ENCODE measurements around the gene GGCX. TPM values are rescaled to one million over a fixed set of nuclear protein-coding genes. Genes with fewer than 3 reads are reported as not detected.

Gene GGCX
- total and polyA plus RNA-seq, 5 experiments from 2014 or later = 10.4 to 35.8 (median 14.6) TPM

DNA sequence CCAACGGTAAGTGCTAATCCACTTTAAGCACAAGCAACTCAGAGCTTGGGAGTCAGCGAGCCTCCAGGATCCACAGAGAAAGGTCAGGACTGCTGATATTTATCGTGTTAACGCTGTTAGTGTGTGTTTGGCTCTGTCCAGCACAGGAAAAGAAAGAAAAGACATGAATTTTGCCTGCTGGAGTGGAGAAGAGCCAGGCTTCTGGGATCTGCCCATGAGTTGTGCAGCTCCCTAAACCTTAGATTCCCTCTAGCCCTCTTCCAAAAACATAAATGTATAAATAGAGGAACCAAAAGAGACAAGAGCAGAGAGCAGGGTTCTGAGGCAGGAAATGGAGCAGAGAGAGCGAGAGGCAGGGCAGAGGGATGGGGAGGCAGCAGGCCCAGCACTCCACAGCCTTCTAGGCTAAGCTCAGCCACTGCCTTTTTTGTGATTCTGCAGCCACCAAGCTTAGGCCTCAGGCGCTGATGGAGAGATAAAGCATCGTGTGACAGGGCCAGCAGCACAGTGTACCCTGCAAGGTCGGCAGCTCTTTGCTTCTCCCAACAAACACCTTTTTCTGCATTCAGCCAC lies 36.9 kb downstream of the GGCX start:
- Mint-ChIP-seq H3K9me3 (no peaks in the 10 kb centered on the region), H3K27me3 (peaks cover 0 to 9% (median 5%) of the 10 kb centered on the region in 5 donors), H3K4me3 (no peak overlapping the region), H3K4me1 (peaks cover 0 to 6% (median 5%) of the 10 kb centered on the region in 4 donors), H3K36me3 (no peaks in the 10 kb centered on the region), H3K27ac (no peak overlapping the region)
- POLR2A ChIA-PET = interaction anchor here (0.6 to 0.7 kb wide), 2 partner anchors 13 to 124 kb away, joined by 3 read pairs; no protein-coding TSS in a partner anchor
- DNase-seq (no peak), ATAC-seq (no peak)

DNA sequence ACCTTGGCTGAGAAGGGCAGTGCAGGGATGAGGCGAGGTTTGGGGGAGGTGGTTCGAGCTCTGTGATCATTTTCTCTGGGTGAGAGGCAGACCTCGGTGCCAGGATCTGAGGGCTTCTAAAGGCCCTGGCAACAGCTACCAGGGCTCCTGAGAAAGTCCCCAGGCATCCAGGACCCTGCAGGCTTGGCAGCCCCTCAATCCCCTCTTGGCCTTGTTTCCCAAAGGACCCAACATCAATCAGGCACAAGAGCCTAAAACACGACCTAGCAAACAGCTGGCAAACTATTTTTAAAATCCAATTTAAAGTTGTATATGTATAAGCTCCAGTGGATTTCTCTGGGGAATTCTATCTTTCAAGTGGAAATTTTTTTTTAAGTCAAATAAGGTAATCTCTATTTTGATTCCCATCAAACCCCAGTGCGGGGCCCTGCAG lies 37.4 kb downstream of the GGCX start:
- Mint-ChIP-seq H3K4me1 (peaks cover 0 to 6% (median 5%) of the 10 kb centered on the region in 4 donors), H3K4me3 (no peak overlapping the region), H3K9me3 (no peaks in the 10 kb centered on the region), H3K27ac (peak overlapping the region in 1 of 10 donors; percentile 52), H3K27me3 (peaks cover 0 to 8% (median 5%) of the 10 kb centered on the region in 5 donors), H3K36me3 (no peaks in the 10 kb centered on the region)
- POLR2A ChIA-PET = interaction anchor here (0.6 kb wide), 1 partner anchor 124 kb away, joined by 3 read pairs; no protein-coding TSS in a partner anchor
- DNase-seq (no peak), ATAC-seq (no peak)

DNA sequence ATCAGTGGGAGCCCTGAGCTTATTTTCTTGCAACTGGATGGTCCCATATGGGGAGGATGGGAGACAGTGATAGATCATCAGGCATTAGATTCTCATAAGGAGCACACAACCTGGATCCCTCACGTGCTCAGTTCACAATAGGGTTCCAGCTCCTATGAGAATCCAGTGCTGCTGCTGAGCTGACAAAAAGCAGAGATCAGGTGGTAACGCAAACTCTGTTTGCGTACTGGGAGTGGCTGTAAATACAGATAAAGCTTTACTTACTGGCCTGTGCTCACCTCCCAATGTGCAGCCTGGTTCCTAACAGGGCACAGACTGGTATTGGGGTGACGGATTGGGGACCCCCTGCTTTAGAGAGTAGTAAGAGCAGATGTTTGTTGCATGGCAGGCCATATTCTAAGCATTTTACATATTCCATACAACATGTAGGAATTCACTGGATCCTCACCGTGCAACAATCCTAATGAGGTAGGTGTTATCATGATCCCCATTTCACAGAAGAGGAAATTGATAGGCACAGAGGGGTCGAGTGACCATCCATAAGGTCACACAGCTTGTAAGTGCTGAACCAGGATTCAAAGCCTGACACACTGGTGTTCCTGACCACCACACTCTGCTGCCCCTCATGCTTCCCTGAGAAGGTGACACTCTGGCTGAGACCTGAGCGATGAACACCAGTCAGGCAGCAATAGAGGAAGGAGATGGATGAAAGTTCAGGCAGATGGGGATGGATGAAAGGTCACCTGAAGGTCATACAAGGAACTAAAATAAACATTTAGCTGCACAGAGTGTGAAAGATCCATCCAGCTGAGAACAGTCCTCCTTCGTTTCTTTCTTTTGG lies 38.0 kb downstream of the GGCX start:
- Mint-ChIP-seq H3K9me3 (no peaks in the 10 kb centered on the region), H3K4me3 (no peak overlapping the region), H3K36me3 (no peaks in the 10 kb centered on the region), H3K27me3 (peaks cover 0 to 8% (median 5%) of the 10 kb centered on the region in 5 donors), H3K4me1 (peaks cover 0 to 6% (median 5%) of the 10 kb centered on the region in 4 donors), H3K27ac (peak overlapping the region in 2 of 10 donors; percentile 17 to 52)
- DNase-seq = no peak
- POLR2A ChIA-PET = interaction anchor here (0.6 kb wide), 1 partner anchor 125 kb away, joined by 3 read pairs; no protein-coding TSS in a partner anchor
- no peak for ATAC-seq

DNA sequence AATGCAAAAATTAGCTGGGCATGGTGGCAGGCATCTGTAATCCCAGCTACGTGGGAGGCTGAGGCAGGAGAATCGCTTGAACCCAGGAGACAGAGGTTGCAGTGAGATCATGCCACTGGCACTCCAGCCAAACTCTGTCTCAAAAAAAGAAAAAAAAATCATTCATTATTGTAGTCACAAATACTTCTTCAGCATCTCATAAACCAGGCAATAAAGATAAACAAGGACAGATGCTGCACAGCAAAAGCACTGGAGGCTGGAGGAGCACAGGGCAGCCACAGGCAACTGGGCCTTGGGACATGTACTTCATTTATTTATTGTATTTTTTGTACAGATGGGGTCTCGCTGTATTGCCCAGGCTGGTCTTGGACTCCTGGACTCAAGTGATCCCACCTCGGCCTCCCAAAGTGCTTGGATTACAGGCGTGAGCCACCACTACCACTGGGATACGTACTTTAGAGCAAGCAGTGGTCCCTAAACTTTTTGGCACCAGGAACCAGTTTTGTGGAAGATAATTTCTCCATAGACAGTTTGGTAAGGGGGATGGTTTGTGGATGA lies 39.1 kb downstream of the GGCX start:
- H3K9me3 Mint-ChIP-seq = no peaks in the 10 kb centered on the region
- no peak overlapping the region for H3K4me3 Mint-ChIP-seq
- peaks cover 0 to 6% (median 4%) of the 10 kb centered on the region in 5 donors for H3K27me3 Mint-ChIP-seq
- H3K27ac Mint-ChIP-seq = no peak overlapping the region
- ATAC-seq (no peak), DNase-seq (no peak)
- H3K4me1 Mint-ChIP-seq = peaks cover 0 to 6% (median 5%) of the 10 kb centered on the region in 4 donors
- POLR2A ChIA-PET = no interaction called here
- no peaks in the 10 kb centered on the region for H3K36me3 Mint-ChIP-seq

DNA sequence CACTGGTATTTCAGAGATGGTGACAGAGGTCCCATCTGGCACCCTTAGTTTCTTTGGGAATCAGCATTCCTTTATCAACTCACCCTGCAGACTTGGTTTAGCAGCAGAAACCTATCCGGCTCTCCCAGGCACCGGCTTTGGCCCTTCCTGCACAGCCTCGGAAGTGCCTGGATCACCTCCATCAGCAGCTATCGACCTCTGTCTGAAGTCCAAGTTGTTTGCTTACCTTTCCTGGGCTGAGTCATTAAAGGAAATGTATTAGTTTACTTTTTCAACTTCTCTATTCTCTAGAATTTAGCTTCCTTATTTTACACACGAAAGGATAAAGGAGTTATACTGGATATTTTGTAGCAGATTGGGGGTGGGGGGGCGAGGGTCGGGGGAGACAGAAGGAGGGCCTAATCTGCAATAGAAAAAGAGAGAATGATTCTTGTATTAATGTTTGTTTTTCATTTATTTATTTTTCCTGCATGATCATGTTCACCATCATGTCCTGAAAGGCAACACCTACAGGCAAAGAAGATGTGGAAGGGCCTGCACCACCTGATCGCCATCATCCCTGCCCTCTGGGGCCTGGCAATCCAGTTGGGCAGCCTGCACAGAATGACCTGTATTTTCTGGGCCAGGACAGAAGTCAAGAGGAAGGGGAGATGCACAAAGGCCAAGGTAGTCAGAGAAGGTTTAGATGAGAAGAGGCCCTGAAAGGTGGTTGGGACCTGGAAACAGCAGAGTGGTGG lies 44.5 kb downstream of the GGCX start:
- Mint-ChIP-seq H3K27ac (peak overlapping the region in 2 of 10 donors; percentile 22 to 90), H3K4me1 (peaks cover 0 to 2% (median 0%) of the 10 kb centered on the region in 4 donors), H3K9me3 (no peaks in the 10 kb centered on the region), H3K36me3 (no peaks in the 10 kb centered on the region), H3K27me3 (no peaks in the 10 kb centered on the region), H3K4me3 (no peak overlapping the region)
- POLR2A ChIA-PET = no interaction called here
- DNase-seq (no peak), ATAC-seq (no peak)

DNA sequence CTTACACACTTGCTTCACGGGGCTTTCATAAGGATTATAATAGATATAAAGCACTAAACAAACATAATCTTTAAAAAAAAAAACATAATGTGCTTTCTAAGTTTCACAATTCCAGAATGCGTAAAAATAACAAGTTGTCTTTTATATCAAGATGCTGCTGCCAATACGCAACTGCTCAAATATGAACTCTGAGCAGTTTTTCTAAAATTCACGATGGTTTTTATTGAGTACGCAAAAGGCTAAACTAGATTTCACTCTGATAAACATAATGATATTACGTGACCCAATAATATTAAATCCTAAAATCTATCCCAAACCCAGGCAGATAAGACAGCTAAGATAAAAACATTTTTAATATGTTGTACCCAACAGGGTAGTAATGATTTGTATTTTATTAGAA lies 47.0 kb downstream of the GGCX start:
- Mint-ChIP-seq H3K27me3 (no peaks in the 10 kb centered on the region), H3K27ac (no peak overlapping the region), H3K4me1 (peaks cover 0 to 2% (median 0%) of the 10 kb centered on the region in 4 donors), H3K9me3 (no peaks in the 10 kb centered on the region), H3K36me3 (no peaks in the 10 kb centered on the region), H3K4me3 (no peak overlapping the region)
- POLR2A ChIA-PET = no interaction called here
- ATAC-seq (no peak), DNase-seq (no peak)

DNA sequence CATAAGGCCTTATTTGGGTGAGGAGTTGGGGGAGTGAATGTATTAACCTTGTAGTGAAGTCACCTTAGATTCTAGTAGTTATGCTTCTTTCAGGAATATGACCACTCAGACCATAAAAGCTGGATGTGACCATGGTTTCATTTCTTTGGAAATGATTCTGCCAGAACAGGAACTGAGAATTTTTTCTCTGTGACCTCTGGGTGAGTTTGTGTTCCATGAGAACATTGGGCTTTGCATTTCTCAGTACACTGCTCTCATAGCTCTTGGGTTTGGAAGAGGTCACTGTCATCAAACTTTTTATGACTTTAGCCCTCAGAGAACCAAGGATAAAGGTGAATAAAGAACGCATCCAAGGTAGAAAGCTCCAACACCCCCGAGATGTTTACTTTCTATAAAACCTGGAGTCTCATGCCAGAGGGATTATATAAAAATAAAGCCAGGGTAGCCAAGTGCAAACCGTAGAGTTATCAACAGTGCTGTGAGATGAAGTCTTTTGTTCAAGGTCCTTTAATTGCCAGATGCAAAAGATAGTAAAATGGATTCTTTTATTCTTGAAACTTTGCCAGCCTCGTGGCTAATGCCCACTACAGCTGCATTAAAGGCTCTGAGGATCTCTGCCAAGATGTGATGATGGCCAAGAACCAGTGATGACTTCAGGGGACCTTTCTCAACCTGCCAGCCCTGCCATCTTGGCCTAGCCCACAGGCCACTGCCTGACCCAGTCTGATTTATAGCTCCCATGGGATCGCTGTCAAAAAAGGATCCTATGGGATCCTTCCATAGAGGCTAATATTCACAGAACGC lies 50.1 kb downstream of the GGCX start:
- DNase-seq = no peak
- Mint-ChIP-seq H3K4me3 (no peak overlapping the region), H3K27me3 (no peaks in the 10 kb centered on the region), H3K9me3 (no peaks in the 10 kb centered on the region), H3K27ac (no peak overlapping the region), H3K36me3 (no peaks in the 10 kb centered on the region), H3K4me1 (no peaks in the 10 kb centered on the region)
- ATAC-seq = no peak
- POLR2A ChIA-PET = interaction anchor here (1.1 to 1.3 kb wide), 2 partner anchors 14 to 28 kb away, joined by 3 to 5 read pairs; partner anchors contain the start of gene MAT2A

DNA sequence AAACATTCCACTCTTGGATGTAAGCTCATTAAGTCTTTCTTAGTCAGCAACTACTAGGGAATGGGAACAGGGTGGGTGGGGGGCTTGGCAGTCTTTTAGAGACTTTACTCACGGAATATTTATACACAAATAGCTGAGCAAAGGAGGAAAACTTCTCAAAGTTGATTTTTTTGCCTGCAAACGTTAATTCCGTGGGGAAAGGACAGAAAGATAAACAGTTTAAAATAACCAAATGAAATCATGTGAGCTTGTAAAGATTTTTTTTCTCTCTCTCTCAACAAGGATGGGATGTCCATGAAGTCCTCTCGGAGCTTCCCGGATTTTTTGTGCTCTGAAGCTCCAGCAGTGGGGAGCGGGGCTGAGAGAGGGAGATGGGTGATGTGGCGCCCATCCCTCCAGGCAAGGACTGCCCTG lies 54.5 kb downstream of the GGCX start:
- Mint-ChIP-seq H3K4me1 (peaks cover 0 to 5% (median 0%) of the 10 kb centered on the region in 4 donors), H3K27ac (no peak overlapping the region), H3K9me3 (no peaks in the 10 kb centered on the region), H3K27me3 (no peaks in the 10 kb centered on the region), H3K4me3 (no peak overlapping the region), H3K36me3 (no peaks in the 10 kb centered on the region)
- no peak for DNase-seq
- no peak for ATAC-seq
- POLR2A ChIA-PET = no interaction called here

DNA sequence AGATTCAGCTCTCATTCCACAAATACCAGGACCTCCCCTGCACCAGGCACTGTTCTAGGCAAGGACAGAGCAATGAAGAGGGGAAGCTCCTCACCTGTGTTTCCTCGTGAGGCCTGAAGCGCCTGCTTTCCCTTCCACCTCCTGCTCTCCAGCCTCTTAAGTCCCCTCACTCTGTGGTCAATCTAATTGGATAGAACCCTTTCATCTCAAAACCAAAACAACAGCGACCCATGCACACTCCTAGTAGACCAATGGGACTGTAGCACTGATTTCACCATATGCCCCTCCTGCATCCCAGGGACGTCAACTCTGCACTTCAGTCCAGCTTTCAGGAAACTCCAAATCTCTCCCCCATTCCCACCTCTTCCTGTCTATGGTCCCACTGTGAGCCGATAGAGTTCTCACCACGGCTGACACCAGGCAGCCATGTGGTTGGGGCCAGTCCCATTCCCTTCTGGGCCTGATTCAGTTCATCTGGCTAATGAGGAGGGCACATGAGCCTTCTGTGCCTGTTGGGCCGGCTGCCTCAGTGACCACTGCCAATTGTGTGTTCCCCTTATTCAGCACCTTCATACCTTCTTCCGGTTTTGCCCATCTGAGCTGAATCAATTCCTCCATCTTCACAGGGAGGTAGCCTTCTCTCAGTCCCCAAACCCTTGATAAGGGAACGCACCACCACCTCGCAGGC lies 55.6 kb downstream of the GGCX start:
- Mint-ChIP-seq H3K4me3 (no peak overlapping the region), H3K36me3 (no peaks in the 10 kb centered on the region), H3K27me3 (no peaks in the 10 kb centered on the region), H3K4me1 (peaks cover 0 to 5% (median 1%) of the 10 kb centered on the region in 4 donors), H3K9me3 (no peaks in the 10 kb centered on the region), H3K27ac (no peak overlapping the region)
- ATAC-seq (no peak), DNase-seq (no peak)
- POLR2A ChIA-PET = no interaction called here

DNA sequence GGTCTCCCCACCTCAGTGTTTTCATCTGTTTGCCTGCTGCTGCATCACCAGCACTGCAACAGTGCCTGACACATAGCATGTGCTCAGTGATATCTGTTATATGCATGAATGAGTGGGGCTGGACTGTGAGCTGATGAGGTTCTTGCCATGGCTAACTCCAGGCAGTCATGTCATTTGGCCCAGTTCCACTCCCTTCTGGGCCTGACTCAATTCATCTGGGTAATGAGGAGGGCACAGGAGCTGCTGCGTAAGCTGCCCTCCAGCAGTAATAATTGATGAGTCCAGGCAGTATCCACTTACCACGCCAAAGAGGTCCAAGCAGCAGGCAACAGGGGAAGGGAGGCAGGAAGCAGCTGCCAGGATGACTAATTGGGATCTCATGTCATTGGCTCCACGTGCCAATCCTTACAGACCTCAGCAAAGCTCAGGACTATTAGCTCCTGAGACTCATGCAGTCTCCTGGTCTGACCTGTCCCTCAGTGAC lies 56.5 kb downstream of the GGCX start:
- Mint-ChIP-seq H3K4me1 (peaks cover 0 to 7% (median 2%) of the 10 kb centered on the region in 4 donors), H3K27ac (no peak overlapping the region), H3K4me3 (no peak overlapping the region), H3K27me3 (no peaks in the 10 kb centered on the region), H3K9me3 (no peaks in the 10 kb centered on the region), H3K36me3 (no peaks in the 10 kb centered on the region)
- ATAC-seq = no peak
- no peak for DNase-seq
- POLR2A ChIA-PET = interaction anchor here (0.5 to 0.7 kb wide), 2 partner anchors 34 to 141 kb away, joined by 3 to 5 read pairs; no protein-coding TSS in a partner anchor

All from naive thymus-derived CD8-positive, alpha-beta T cell (primary cell).